GM21825 (cell line): ENCODE measurements around the gene FBXO15.

Experiments
- ATAC-seq: cut with Tn5 transposase; IDR thresholded peaks from one replicate; pipeline ENCODE4 v1.9.1; 2021; ENCODE audit warnings: mild to moderate bottlenecking, moderate library complexity; ENCODE audit not compliant: unreplicated experiment

Gene FBXO15

GRCh38 chr18:74147779-74148542 is at the start of gene FBXO15, which contains the start of gene TIMM21:
Gene FBXO15 (minus strand): TSS chr18:74147834. CDS start chr18:74147785, 49 bp downstream.
Gene TIMM21 (plus strand): TSS chr18:74148523. CDS start chr18:74148809, 286 bp downstream.
- ATAC-seq: peak; percentile 90

GRCh38 chr18:74196220-74197119 is 48.8 kb upstream of the FBXO15 start:
- ATAC-seq: peak; percentile 87

- ATAC-seq: no peak
Measured at GRCh38 chr18:74194691-74195090, 47.1 kb upstream of the FBXO15 start.

- no peak for ATAC-seq
Measured at GRCh38 chr18:74191577-74191976, 43.9 kb upstream of the FBXO15 start.

- ATAC-seq: no peak
Measured at GRCh38 chr18:74190086-74190485, 42.5 kb upstream of the FBXO15 start.

- ATAC-seq: no peak
Measured at GRCh38 chr18:74186661-74187060, 39.0 kb upstream of the FBXO15 start.

- no peak for ATAC-seq
Measured at GRCh38 chr18:74185860-74186259, 38.2 kb upstream of the FBXO15 start.

- ATAC-seq: no peak
Measured at GRCh38 chr18:74184875-74185274, 37.2 kb upstream of the FBXO15 start.

- ATAC-seq: no peak
Measured at GRCh38 chr18:74183130-74183529, 35.5 kb upstream of the FBXO15 start.

- no peak for ATAC-seq
Measured at GRCh38 chr18:74182335-74182734, 34.7 kb upstream of the FBXO15 start.

- no peak for ATAC-seq
Measured at GRCh38 chr18:74179623-74180199, 32.1 kb upstream of the FBXO15 start.

- ATAC-seq: no peak
Measured at GRCh38 chr18:74178884-74179283, 31.2 kb upstream of the FBXO15 start.

GRCh38 chr18:74175658-74176057 is 28.0 kb upstream of the FBXO15 start:
- ATAC-seq: no peak

GRCh38 chr18:74173434-74173750 is 25.8 kb upstream of the FBXO15 start:
- no peak for ATAC-seq

- ATAC-seq: no peak
Measured at GRCh38 chr18:74172697-74173433, 25.2 kb upstream of the FBXO15 start.

GRCh38 chr18:74171910-74172606 is 24.4 kb upstream of the FBXO15 start:
- ATAC-seq: peak; percentile 88

- ATAC-seq: no peak
Measured at GRCh38 chr18:74166386-74166785, 18.8 kb upstream of the FBXO15 start.

GRCh38 chr18:74163019-74163660 is 15.5 kb upstream of the FBXO15 start:
- ATAC-seq: peak; percentile 62

- no peak for ATAC-seq
Measured at GRCh38 chr18:74155276-74155675, 7.6 kb upstream of the FBXO15 start.

GRCh38 chr18:74154716-74155115 is 7.1 kb upstream of the FBXO15 start:
- ATAC-seq: no peak
